ENCODE measurements around the gene NEGR1. TPM values are rescaled to one million over a fixed set of nuclear protein-coding genes. Genes with fewer than 3 reads are reported as not detected.

NEGR1 gene
- total RNA-seq, 1 experiment from 2014 or later, result 2.9 TPM

DNA sequence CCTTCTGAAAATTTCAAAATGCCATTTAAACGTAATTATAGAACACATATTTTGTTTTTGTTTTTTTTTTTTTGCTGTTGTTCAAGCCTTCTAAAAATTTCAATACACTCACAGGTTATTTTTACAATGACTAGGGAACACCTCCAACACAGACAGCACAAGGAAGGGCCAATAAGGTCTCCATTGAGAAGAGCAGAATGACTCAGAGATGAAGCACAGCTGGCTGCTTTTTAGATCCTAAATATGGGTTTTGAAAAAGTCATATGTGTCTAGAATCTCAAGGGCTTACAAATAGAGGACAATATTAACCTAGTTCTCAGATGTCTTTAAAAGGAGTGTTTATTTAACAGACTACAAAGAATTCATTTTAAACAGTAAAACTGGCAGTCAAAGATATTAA is 104.6 kb downstream of the NEGR1 start (continued):
- TF ChIP-seq ZNF425 (CRISPR knock-in tag; conservative IDR thresholded peaks at IDR 0.05) (no peak), RORB (CRISPR knock-in tag; IDR thresholded peaks at IDR 0.05) (no peak), ZNF396 (CRISPR knock-in tag; IDR thresholded peaks at IDR 0.05; ENCODE audit: borderline replicate concordance) (no peak), EMX1 (CRISPR knock-in tag; IDR thresholded peaks at IDR 0.05) (no peak), SOX15 (CRISPR knock-in tag; IDR thresholded peaks at IDR 0.05) (no peak), ZSCAN18 (CRISPR knock-in tag; IDR thresholded peaks at IDR 0.05) (no peak), FOXJ3 (CRISPR knock-in tag; IDR thresholded peaks at IDR 0.05; ENCODE audit: borderline replicate concordance) (no peak)

GRCh38 chr1:72170246-72170645 is 112.1 kb downstream of the NEGR1 start:
- ATAC-seq (no peak), DNase-seq (ENCODE audit: low spot score) (no peak)
- Mint-ChIP-seq H3K9me3 (no peaks in the 10 kb centered on the region), H3K27ac (no peak overlapping the region), H3K36me3 (no peaks in the 10 kb centered on the region), H3K27me3 (ENCODE audit: low read depth) (no peaks in the 10 kb centered on the region), H3K4me1 (peaks cover 5% of the 10 kb centered on the region), H3K4me3 (no peak overlapping the region)
- CTCF ChIA-PET, result no interaction called here
- TF ChIP-seq ZBTB21 (CRISPR knock-in tag; IDR thresholded peaks at IDR 0.05; ENCODE audit: borderline replicate concordance) (no peak), FOXJ3 (CRISPR knock-in tag; IDR thresholded peaks at IDR 0.05; ENCODE audit: borderline replicate concordance) (no peak), GRHL2 (CRISPR knock-in tag; IDR thresholded peaks at IDR 0.05; ENCODE audit: insufficient replicate concordance, severe bottlenecking) (no peak), ZBTB43 (CRISPR knock-in tag; IDR thresholded peaks at IDR 0.05) (no peak), ELF4 (CRISPR knock-in tag; IDR thresholded peaks at IDR 0.05; ENCODE audit: low read depth) (no peak)
- POLR2A ChIA-PET, result no interaction called here

DNA sequence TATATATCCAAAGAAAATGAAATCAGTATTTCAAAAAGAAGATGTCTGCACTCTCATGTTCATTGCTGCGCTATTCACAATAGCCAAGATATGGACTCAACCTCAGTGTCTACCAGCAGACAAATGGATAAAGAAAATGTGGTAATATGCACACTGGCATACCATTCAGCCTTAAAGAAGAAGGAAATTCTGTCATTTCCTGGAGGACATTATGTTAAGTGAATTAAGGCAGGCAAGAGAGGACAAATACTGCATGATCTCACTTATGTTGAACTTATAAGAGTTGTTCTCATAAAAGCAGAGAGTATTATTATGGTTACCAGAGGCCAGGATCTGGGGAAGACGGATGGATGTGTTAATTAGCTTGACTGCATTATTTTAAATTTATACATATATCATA is 115.9 kb downstream of the NEGR1 start:
- Mint-ChIP-seq H3K4me3 (no peak overlapping the region), H3K36me3 (no peaks in the 10 kb centered on the region), H3K9me3 (no peaks in the 10 kb centered on the region), H3K27me3 (ENCODE audit: low read depth) (no peaks in the 10 kb centered on the region), H3K4me1 (peaks cover 7% of the 10 kb centered on the region), H3K27ac (no peak overlapping the region)
- no peak for ATAC-seq
- DNase-seq (ENCODE audit: low spot score), result no peak
- CTCF ChIA-PET, result no interaction called here
- POLR2A ChIA-PET, result no interaction called here
- TF ChIP-seq ETV6 (CRISPR knock-in tag; IDR thresholded peaks at IDR 0.05), result no peak
- no peak for TF ChIP-seq ZNF263 (CRISPR knock-in tag; IDR thresholded peaks at IDR 0.05; ENCODE audit: low read depth)
- TF ChIP-seq, protein P1, sequence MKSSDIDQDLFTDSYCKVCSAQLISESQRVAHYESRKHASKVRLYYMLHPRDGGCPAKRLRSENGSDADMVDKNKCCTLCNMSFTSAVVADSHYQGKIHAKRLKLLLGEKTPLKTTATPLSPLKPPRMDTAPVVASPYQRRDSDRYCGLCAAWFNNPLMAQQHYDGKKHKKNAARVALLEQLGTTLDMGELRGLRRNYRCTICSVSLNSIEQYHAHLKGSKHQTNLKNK (CRISPR knock-in tag; IDR thresholded peaks at IDR 0.05), result no peak
- TF ChIP-seq ESRRA (CRISPR knock-in tag; IDR thresholded peaks at IDR 0.05; ENCODE audit: borderline replicate concordance), result no peak
- TF ChIP-seq MXD4 (CRISPR knock-in tag; IDR thresholded peaks at IDR 0.05; ENCODE audit: borderline replicate concordance), result no peak
- no peak for TF ChIP-seq TEAD4 (CRISPR knock-in tag; IDR thresholded peaks at IDR 0.05)
- no peak for TF ChIP-seq ZNF423 (CRISPR knock-in tag; IDR thresholded peaks at IDR 0.05)
- TF ChIP-seq ZNF232 (CRISPR knock-in tag; IDR thresholded peaks at IDR 0.05), result no peak
- TF ChIP-seq USF2 (CRISPR knock-in tag; IDR thresholded peaks at IDR 0.05), result no peak
- TF ChIP-seq RORB (CRISPR knock-in tag; IDR thresholded peaks at IDR 0.05), result no peak
- TF ChIP-seq GTF2I (CRISPR knock-in tag; conservative IDR thresholded peaks at IDR 0.05), result no peak
- no peak for TF ChIP-seq ZBTB21 (CRISPR knock-in tag; IDR thresholded peaks at IDR 0.05; ENCODE audit: borderline replicate concordance)
- TF ChIP-seq, protein P2, sequence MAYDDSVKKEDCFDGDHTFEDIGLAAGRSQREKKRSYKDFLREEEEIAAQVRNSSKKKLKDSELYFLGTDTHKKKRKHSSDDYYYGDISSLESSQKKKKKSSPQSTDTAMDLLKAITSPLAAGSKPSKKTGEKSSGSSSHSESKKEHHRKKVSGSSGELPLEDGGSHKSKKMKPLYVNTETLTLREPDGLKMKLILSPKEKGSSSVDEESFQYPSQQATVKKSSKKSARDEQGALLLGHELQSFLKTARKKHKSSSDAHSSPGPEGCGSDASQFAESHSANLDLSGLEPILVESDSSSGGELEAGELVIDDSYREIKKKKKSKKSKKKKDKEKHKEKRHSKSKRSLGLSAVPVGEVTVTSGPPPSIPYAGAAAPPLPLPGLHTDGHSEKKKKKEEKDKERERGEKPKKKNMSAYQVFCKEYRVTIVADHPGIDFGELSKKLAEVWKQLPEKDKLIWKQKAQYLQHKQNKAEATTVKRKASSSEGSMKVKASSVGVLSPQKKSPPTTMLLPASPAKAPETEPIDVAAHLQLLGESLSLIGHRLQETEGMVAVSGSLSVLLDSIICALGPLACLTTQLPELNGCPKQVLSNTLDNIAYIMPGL (CRISPR knock-in tag; IDR thresholded peaks at IDR 0.05), result no peak
- TF ChIP-seq JAZF1 (CRISPR knock-in tag; IDR thresholded peaks at IDR 0.05), result no peak
